NB4 (cell line): ENCODE data around the gene WDR55.

Experiments used
- MYC ChIP-seq: IDR thresholded peaks from 2 replicates; pipeline ENCODE4 v1.6.1; 2011; ENCODE audit warnings: low read depth, low read length
- POLR2A ChIP-seq: IDR thresholded peaks from 2 replicates; pipeline ENCODE4 v1.6.1; 2011; ENCODE audit warnings: mild to moderate bottlenecking; ENCODE audit not compliant: insufficient read length; ENCODE audit errors: extremely low read depth
- TF ChIP-seq, protein P1 (sequence below): IDR thresholded peaks from one replicate; pipeline ENCODE4 v1.5.1; 2012; ENCODE audit warnings: low read depth, low read length
- TF ChIP-seq, protein P2 (sequence below): IDR thresholded peaks from 2 replicates; pipeline ENCODE4 v1.6.1; 2011; ENCODE audit warnings: low read depth, low read length

DNA sequence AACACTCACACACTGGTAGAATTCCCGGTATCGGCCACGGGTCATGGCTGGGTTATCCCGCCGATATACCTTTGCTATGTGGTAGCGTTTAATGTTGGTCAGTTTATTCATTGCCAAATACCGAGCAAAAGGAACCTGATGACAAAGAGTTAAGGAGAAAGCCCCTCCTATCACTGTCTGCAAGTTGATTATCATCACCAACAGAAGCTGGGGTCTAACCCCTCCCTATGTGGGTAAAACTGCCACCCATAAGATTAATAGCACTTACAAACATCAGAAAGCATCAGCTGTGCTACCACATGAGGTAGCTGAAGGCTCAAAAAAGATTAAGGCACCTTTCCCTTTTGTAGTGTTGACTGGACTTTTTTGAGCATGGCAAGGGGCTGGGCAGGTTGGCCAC lies 14.3 kb downstream of the WDR55 start:
- TF ChIP-seq, protein P1, sequence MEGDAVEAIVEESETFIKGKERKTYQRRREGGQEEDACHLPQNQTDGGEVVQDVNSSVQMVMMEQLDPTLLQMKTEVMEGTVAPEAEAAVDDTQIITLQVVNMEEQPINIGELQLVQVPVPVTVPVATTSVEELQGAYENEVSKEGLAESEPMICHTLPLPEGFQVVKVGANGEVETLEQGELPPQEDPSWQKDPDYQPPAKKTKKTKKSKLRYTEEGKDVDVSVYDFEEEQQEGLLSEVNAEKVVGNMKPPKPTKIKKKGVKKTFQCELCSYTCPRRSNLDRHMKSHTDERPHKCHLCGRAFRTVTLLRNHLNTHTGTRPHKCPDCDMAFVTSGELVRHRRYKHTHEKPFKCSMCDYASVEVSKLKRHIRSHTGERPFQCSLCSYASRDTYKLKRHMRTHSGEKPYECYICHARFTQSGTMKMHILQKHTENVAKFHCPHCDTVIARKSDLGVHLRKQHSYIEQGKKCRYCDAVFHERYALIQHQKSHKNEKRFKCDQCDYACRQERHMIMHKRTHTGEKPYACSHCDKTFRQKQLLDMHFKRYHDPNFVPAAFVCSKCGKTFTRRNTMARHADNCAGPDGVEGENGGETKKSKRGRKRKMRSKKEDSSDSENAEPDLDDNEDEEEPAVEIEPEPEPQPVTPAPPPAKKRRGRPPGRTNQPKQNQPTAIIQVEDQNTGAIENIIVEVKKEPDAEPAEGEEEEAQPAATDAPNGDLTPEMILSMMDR = no peak
- TF ChIP-seq POLR2A = no peak
- TF ChIP-seq, protein P2, sequence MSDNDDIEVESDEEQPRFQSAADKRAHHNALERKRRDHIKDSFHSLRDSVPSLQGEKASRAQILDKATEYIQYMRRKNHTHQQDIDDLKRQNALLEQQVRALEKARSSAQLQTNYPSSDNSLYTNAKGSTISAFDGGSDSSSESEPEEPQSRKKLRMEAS = no peak
- TF ChIP-seq MYC = no peak
